Astrocyte of the cerebellum (primary cell): Measurements from ENCODE around the gene LRCH1.
A peak's percentile ranks its signal among the peaks of the same experiment; 100 is the strongest.

ENCODE experiments used
- DNase-seq: peaks from one replicate; pipeline ENCODE4 v3.0.0-alpha.2; 2011; ENCODE audit warnings: low read depth
- H3K4me3 ChIP-seq: 2 replicates; pipeline ENCODE4 v1.5.1; 2011; ENCODE audit warnings: mild to moderate bottlenecking, low read depth, low read length, moderate library complexity
- CTCF ChIP-seq: IDR thresholded peaks from 2 replicates; pipeline ENCODE4 v1.5.1; 2012; ENCODE audit warnings: low read length, low read depth, moderate library complexity, mild to moderate bottlenecking; ENCODE audit errors: missing control alignments
- in situ Hi-C: cut with HindIII; loops from 2 replicates; pipeline ENCODE4 v1.10.0; 2017; ENCODE audit warnings: low sequenced_read_pairs

The LRCH1 gene

DNA sequence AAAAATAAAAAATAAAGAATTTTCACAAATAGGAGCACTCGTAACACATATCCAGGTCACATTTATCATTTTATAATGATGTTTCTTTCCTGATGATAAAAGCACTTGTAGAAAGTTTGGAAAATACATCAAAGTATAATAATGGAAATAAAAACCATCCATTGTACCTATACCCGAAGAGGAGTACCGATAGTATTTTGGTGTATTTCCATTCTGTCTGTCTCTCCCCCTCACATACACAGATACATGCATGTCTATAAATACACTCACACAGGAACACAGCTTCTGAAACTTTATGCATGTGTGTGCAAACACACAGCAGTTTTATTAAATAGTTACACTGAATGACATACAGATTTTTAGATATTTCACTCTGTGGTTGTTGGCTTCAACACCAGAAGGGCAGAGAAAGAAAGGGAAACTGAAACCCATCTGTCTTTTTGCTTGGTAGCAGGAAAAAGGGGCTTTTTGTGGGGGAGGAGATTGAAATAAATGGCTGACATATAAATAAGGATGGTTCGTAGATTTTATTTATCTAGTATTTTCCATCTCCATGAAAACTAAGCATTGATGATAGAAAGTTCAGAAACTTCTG lies 114.8 kb downstream of the LRCH1 start:
- TF ChIP-seq CTCF = no peak
- H3K4me3 ChIP-seq = peak overlapping the region; percentile 0
- DNase-seq = no peak
- in situ Hi-C loops = no loop called here

- no peak for TF ChIP-seq CTCF
- in situ Hi-C loops = no loop called here
- peak overlapping the region; percentile 0 for H3K4me3 ChIP-seq
- DNase-seq = peak; percentile 91
Observed at GRCh38 chr13:46668302-46668720, 115.3 kb downstream of the LRCH1 start.

GRCh38 chr13:46668931-46669525 lies 116.1 kb downstream of the LRCH1 start:
- no peak overlapping the region for H3K4me3 ChIP-seq
- in situ Hi-C loops = no loop called here
- no peak for TF ChIP-seq CTCF
- DNase-seq = no peak

DNA sequence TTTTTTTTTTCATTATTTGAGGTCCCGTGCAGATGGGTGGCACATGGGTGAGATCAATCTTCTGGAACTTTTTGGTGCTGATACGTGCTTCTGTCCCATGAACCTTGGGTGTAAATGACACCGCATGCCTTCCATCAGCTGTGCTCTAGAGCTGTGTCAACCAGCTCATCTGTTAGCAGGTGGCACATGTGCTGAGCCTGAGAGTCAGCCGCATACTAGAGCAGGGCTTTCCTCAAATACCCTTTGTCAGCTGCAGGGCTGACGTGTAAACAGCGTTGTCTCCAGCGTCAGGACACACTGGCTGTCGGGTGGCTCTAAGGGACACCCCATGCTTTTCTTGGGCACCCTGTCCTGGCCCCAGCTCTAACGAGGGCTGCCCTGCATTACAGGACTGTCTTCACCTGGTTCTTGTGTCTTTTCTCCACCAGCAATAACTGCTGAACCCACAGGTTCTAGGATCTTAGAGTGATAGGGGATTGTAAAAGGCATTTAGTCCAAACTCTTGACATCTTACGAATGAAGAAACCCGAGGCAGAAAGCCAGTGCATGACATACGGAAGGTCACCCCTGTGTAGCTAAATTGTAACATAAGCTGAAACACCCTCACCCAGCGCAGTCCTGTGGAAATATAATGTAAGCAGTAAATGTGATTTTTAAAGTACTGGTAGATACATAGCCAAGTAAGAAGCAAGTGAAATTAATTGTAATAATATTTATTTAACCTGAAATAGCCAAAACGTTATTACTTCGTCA lies 119.5 kb downstream of the LRCH1 start:
- H3K4me3 ChIP-seq = no peak overlapping the region
- in situ Hi-C loops = no loop called here
- TF ChIP-seq CTCF = no peak
- DNase-seq = no peak

DNA sequence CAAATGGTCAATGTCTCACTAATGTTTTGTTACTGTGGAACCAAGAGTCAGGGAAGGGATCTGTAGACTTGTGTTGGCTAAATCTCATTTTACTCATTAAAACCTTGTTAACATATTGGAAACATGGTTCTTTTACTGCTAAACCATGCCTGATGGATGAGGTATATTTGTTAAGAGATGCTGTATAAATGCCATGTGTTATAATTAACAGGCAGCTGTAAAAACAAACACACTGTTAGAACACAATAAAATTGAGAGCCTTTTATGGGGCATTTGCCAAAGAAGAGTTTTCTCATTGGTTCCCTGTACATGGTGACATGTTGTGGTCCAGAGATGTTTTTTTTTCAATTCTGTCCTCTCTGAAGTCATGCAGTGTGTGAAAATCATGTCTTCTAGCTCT lies 122.0 kb downstream of the LRCH1 start:
- TF ChIP-seq CTCF = no peak
- no peak overlapping the region for H3K4me3 ChIP-seq
- in situ Hi-C loops = no loop called here
- DNase-seq = no peak

DNA sequence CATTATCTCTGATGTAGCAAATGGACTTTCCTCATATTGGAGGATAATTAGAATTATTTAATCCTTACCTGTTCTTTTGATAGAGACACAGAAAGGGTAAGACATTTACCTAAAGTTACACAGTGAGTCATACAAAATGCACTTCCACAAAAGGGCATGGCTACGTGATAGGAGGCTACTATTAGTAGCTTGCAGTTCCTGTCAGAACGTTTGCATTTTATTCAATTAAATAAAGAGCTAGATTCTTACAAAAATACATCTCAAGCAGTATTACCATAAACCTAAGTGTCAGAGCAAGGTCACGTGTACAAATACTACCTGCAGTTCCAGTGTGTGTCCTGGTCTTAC lies 123.4 kb downstream of the LRCH1 start:
- no peak overlapping the region for H3K4me3 ChIP-seq
- DNase-seq = no peak
- no peak for TF ChIP-seq CTCF
- in situ Hi-C loops = no loop called here
